ENCODE results near the gene FIZ1.
"Not testable (repeated sequence)": the region's sequence is repeated elsewhere in the genome, so short reads cannot be mapped to it uniquely, and the experiment has no call there.

FIZ1 gene

DNA sequence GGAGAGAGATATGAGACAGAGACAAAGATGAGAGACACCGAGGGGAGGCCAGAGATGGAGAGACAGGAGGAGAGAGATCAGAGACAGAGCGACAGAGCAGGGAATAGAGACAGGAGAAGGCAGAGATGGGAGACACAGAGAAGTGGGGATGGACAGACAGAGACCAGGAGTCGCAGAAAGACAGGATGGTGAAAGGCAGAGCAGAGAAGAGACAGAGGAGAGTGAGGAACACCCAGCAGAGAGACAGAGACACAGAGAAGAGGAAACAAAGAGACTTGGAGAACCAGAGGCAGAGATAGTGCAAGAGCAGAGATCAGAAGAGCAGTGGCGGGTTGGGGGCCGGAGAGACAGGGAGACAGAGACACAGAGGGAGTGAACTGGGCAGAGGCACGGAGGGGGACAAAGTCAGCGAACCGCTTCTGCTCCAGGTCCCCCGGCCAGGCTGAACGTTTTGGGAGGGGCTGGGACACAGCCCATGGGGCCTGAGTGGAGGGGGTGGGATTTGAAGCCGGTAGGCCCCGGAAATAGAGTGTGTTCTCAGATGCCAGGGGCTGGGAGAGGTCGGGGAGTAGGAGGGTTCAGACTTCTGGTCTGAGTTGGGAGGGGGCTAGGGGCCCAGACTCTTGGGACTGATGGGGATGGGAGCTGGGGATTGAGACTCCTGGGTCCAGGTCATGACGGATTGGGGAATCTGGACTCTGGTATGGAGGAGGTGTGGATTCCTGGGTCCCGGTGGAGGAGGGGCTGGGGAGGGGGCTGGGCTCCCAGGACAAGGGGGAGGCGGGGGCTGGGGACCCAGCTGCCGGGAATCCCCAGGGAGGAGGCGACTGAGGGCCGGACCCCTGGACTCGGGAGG is 19.3 kb downstream of the FIZ1 start:
- Histone ChIP-seq H3K9me3 (ENCODE audit: control insufficient read depth, insufficient read depth, low read depth, low read length) (no peaks in the 10 kb centered on the region), H3K36me3 (ENCODE audit: control insufficient read depth, insufficient read depth, low read length) (peaks cover 16% of the 10 kb centered on the region), H3K4me1 (ENCODE audit: control insufficient read depth, insufficient read depth, low read length) (no peaks in the 10 kb centered on the region), H3K27me3 (ENCODE audit: control insufficient read depth, insufficient read depth, low read length) (no peaks in the 10 kb centered on the region), H3K4me3 (ENCODE audit: low read depth, low read length) (peak overlapping the region; percentile 90), H3K9ac (ENCODE audit: low read length) (peak overlapping the region; percentile 79), H3K27ac (ENCODE audit: low read depth, low read length) (peak overlapping the region; percentile 88)

DNA sequence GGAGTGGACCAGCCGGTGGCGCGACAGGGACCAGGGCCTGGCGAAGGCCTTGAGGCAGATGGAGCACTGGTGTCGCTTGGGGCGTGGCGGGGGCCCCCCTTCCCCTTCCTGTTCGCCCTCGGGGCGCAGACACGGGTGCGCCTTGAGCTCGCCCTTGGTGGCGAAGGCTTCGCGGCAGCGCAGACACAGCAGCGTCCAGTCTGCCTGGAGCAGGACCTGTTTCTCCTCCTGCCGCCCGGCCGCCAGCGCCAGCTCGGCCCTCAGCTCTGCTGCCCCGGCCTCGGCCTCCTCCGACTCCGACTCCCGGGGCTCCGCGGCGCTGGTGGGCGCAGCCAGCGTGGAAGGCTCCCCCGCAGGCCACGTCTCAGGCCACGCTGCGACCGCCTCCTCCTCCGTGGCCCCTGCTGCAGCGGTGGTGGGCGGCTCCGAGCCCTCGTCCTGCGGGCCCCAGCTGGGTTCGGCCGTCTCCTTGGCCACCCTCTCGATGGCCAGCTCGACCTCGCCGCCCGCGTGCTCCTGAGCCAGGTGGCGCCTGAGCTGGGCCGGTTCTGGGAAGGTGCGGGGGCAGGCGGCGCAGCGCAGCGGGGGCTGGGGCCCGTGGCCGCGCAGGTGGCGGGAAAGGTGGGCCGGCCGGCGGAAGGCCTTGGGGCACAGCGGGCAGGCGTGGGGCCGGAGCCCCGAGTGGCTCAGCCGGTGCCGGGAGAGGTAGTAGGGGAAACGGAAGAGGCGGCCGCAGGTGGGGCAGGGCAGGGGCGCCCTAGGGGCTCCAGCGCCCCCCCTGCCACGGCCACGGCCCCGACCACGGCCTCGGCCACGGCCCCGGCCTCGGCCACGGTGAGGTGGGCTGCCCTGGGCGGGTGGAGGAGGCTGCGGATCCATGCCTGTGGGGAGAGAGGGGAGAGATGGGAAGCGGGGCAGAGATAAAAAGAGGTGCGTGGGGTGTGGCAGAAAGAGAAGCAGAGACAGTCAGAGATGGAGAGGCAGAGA is 20.3 kb downstream of the FIZ1 start:
- Histone ChIP-seq H3K27me3 (ENCODE audit: control insufficient read depth, insufficient read depth, low read length) (no peaks in the 10 kb centered on the region), H3K9ac (ENCODE audit: low read length) (no peak overlapping the region), H3K9me3 (ENCODE audit: control insufficient read depth, insufficient read depth, low read depth, low read length) (no peaks in the 10 kb centered on the region), H3K36me3 (ENCODE audit: control insufficient read depth, insufficient read depth, low read length) (peaks cover 16% of the 10 kb centered on the region), H3K27ac (ENCODE audit: low read depth, low read length) (no peak overlapping the region), H3K4me1 (ENCODE audit: control insufficient read depth, insufficient read depth, low read length) (no peaks in the 10 kb centered on the region), H3K4me3 (ENCODE audit: low read depth, low read length) (peak overlapping the region; percentile 90)

DNA sequence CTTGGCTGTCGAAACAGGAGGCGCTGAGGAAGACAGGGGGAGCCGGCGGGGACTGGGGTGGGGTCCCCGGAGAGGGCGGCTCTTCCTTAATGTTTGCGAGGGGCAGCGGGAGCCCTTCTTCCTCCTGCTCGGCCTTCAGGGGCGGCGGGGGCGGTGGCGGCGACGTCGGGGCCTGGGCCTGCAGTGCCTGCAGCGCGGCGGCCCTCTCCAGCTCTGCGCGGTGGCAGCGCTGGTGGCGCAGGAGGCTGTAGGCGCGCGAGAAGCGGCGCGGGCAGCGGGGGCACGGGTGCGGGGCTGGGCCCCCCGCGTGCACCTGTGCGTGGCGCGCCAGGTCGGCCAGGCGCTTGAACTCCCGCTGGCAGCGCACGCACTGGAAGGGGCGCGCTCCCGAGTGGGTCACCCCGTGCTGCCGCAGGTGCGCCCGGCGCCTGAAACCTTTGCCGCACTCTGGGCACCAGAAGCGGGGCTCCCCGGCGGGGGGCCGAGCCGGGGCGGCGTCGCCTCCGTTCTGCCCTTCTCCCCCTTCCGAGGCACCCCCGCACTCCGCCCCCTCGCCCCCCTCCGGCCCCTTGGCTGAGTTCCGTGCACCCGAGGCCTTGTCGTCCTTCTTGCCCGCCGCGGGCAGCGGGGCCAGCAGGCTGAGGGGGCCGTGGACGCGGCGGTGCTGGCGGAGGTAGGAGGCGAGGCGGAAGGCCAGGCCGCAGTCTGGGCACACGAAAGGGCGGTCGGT is 21.1 kb downstream of the FIZ1 start:
- no peaks in the 10 kb centered on the region for H3K4me1 ChIP-seq (ENCODE audit: control insufficient read depth, insufficient read depth, low read length)
- H3K36me3 ChIP-seq (ENCODE audit: control insufficient read depth, insufficient read depth, low read length), result peaks cover 16% of the 10 kb centered on the region
- H3K27ac ChIP-seq (ENCODE audit: low read depth, low read length), result no peak overlapping the region
- H3K9me3 ChIP-seq (ENCODE audit: control insufficient read depth, insufficient read depth, low read depth, low read length), result no peaks in the 10 kb centered on the region
- no peaks in the 10 kb centered on the region for H3K27me3 ChIP-seq (ENCODE audit: control insufficient read depth, insufficient read depth, low read length)
- no peak overlapping the region for H3K4me3 ChIP-seq (ENCODE audit: low read depth, low read length)
- H3K9ac ChIP-seq (ENCODE audit: low read length), result no peak overlapping the region

DNA sequence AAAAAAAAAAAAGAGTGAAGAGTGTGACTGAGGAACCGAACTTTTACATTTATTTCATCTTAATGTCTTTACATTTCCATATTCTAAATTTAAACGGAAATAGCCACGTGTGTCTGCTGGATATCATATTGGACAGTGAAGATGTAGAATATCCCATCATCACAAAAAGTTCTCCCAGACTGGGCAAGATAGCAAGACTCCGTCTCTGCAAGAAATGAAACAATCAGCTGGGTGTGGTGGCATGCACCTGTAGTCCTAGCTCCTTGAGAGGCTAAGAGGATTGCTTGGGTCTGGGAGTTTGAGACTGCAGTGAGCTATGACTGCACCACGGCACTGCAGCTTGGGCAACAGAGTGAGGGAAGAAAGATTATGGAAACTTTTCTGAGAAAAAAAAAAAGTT is 22.6 kb downstream of the FIZ1 start:
- H3K9ac ChIP-seq (ENCODE audit: low read length), result no peak overlapping the region
- H3K4me1 ChIP-seq (ENCODE audit: control insufficient read depth, insufficient read depth, low read length), result no peaks in the 10 kb centered on the region
- H3K36me3 ChIP-seq (ENCODE audit: control insufficient read depth, insufficient read depth, low read length), result peaks cover 16% of the 10 kb centered on the region
- no peak overlapping the region for H3K27ac ChIP-seq (ENCODE audit: low read depth, low read length)
- H3K9me3 ChIP-seq (ENCODE audit: control insufficient read depth, insufficient read depth, low read depth, low read length), result no peaks in the 10 kb centered on the region
- H3K27me3 ChIP-seq (ENCODE audit: control insufficient read depth, insufficient read depth, low read length), result no peaks in the 10 kb centered on the region
- H3K4me3 ChIP-seq (ENCODE audit: low read depth, low read length), result no peak overlapping the region

DNA sequence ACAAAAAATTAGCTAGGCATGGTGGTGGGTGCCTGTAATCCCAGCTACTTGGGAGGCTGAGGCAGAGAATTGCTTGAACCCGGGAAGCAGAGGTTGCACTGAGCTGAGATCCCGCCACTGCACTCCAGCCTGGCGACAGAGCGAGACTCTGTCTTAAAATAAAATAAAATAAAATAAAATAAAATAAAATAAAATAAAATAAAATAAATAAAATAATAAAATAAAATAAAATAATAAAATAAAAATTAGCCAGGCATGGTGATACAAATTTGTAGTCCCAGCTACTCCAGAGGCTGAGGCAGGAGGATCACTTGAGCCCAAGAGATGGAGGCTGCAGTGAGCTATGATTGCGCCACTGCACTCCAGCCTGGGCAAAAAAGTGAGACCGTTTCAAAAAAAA is 25.4 kb downstream of the FIZ1 start:
- H3K36me3 ChIP-seq (ENCODE audit: control insufficient read depth, insufficient read depth, low read length), result peaks cover 15% of the 10 kb centered on the region
- H3K9ac ChIP-seq (ENCODE audit: low read length); H3K27ac ChIP-seq (ENCODE audit: low read depth, low read length): not testable (repeated sequence)

DNA sequence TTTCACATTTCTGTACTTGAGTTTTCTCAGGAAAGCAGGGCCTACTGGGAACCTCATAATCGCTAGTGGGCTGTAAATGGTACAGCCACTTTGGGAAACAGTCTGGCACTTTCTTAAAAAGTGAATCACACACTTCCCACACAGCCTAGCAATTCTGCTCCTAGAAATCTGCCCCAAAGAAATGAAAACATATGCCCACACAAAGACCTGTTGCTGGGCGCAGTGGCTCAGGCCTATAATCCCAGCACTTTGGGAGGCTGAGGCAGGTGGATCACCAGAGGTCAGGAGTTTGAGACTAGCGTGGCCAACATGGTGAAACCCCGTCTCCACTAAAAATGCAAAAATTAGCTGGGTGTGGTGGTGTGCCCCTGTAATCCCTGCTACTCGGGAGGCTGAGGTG is 29.8 kb downstream of the FIZ1 start:
- not testable (repeated sequence) for H3K4me3 ChIP-seq (ENCODE audit: low read depth, low read length); H3K36me3 ChIP-seq (ENCODE audit: control insufficient read depth, insufficient read depth, low read length)

More for the DNA sequence above, 25.4 kb downstream of the FIZ1 start:
- not testable (repeated sequence) for H3K4me3 ChIP-seq (ENCODE audit: low read depth, low read length); H3K4me1 ChIP-seq (ENCODE audit: control insufficient read depth, insufficient read depth, low read length); H3K27me3 ChIP-seq (ENCODE audit: control insufficient read depth, insufficient read depth, low read length); H3K9me3 ChIP-seq (ENCODE audit: control insufficient read depth, insufficient read depth, low read depth, low read length)

DNA sequence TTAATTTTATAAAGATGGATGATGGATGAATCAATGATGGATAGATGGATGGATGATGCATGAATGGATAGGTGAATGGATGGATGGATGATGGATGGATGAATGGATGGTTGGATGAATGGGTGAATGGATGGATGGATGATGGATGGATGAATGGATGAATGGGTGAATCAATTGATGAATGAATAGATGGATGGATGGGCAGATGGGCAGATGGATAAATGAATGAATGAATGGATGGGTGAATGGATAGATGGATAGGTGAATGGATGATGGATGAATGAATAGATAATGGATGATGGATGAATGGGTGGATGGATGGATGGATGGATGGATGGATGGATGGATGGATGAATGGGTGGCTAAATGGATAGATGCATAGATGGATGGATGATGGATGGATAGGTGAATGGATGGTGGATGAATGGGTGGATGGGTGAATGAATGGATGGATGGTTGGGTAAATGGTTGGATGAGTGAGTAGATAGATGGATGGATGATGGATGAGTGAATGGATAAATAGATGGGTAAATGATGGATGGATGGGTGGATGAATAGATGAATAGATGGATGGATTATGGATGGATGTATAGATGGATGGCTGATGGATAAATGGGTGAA is 31.5 kb downstream of the FIZ1 start:
- no peaks in the 10 kb centered on the region for H3K9me3 ChIP-seq (ENCODE audit: control insufficient read depth, insufficient read depth, low read depth, low read length)
- H3K27me3 ChIP-seq (ENCODE audit: control insufficient read depth, insufficient read depth, low read length), result no peaks in the 10 kb centered on the region
- H3K9ac ChIP-seq (ENCODE audit: low read length), result no peak overlapping the region
- H3K4me1 ChIP-seq (ENCODE audit: control insufficient read depth, insufficient read depth, low read length), result no peaks in the 10 kb centered on the region
- no peak overlapping the region for H3K27ac ChIP-seq (ENCODE audit: low read depth, low read length)
- H3K4me3 ChIP-seq (ENCODE audit: low read depth, low read length), result no peak overlapping the region
- H3K36me3 ChIP-seq (ENCODE audit: control insufficient read depth, insufficient read depth, low read length), result no peaks in the 10 kb centered on the region

More for the DNA sequence above, 29.8 kb downstream of the FIZ1 start:
- H3K9me3 ChIP-seq (ENCODE audit: control insufficient read depth, insufficient read depth, low read depth, low read length); H3K27ac ChIP-seq (ENCODE audit: low read depth, low read length); H3K27me3 ChIP-seq (ENCODE audit: control insufficient read depth, insufficient read depth, low read length); H3K4me1 ChIP-seq (ENCODE audit: control insufficient read depth, insufficient read depth, low read length); H3K9ac ChIP-seq (ENCODE audit: low read length): not testable (repeated sequence)

DNA sequence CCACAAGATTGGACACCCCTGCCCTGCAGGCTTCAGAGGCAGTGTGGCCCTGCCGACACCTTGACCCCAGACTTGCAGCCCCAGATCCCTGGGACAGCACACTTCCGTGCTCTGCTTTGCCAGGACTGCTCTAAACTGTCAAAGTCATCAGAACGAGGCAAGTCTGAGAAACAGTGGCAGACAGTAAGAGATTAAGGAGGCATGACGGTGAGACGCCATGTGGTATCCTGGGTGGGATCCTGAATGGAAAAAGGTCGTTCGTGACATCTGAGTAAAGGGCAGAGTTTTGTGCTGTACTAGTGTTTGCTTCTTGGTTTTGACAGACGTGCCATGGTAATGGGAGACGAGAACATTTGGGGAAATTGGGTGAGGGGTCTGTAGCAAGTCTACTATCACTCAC is 32.5 kb downstream of the FIZ1 start:
- Histone ChIP-seq H3K9me3 (ENCODE audit: control insufficient read depth, insufficient read depth, low read depth, low read length) (no peaks in the 10 kb centered on the region), H3K27ac (ENCODE audit: low read depth, low read length) (no peak overlapping the region), H3K36me3 (ENCODE audit: control insufficient read depth, insufficient read depth, low read length) (no peaks in the 10 kb centered on the region), H3K4me1 (ENCODE audit: control insufficient read depth, insufficient read depth, low read length) (no peaks in the 10 kb centered on the region), H3K4me3 (ENCODE audit: low read depth, low read length) (no peak overlapping the region), H3K9ac (ENCODE audit: low read length) (no peak overlapping the region), H3K27me3 (ENCODE audit: control insufficient read depth, insufficient read depth, low read length) (no peaks in the 10 kb centered on the region)

DNA sequence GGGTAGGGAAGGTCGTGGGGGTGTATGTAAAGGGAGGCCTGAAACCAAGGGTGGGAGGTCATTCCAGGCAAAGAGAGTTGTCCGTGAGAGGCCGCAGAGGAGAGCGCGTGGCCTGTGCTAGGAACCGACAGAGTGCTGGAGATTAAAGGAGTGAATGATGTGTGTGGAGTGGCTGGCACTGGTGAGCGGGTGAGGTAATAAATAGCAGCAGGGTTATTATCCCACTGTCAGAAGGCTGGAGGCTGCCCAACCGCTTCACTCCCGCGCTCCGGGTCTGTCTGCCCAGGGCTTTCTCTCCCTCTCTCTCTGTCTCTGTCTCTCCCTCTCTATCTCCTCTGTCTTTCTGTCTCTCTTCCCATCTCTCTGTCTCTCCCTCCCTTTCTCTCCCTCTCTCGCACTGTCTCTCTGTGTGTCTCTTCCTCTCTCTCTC is 36.0 kb downstream of the FIZ1 start:
- H3K9me3 ChIP-seq (ENCODE audit: control insufficient read depth, insufficient read depth, low read depth, low read length), result no peaks in the 10 kb centered on the region
- no peaks in the 10 kb centered on the region for H3K36me3 ChIP-seq (ENCODE audit: control insufficient read depth, insufficient read depth, low read length)
- no peak overlapping the region for H3K9ac ChIP-seq (ENCODE audit: low read length)
- H3K27ac ChIP-seq (ENCODE audit: low read depth, low read length), result no peak overlapping the region
- no peaks in the 10 kb centered on the region for H3K27me3 ChIP-seq (ENCODE audit: control insufficient read depth, insufficient read depth, low read length)
- H3K4me3 ChIP-seq (ENCODE audit: low read depth, low read length), result no peak overlapping the region
- no peaks in the 10 kb centered on the region for H3K4me1 ChIP-seq (ENCODE audit: control insufficient read depth, insufficient read depth, low read length)

DNA sequence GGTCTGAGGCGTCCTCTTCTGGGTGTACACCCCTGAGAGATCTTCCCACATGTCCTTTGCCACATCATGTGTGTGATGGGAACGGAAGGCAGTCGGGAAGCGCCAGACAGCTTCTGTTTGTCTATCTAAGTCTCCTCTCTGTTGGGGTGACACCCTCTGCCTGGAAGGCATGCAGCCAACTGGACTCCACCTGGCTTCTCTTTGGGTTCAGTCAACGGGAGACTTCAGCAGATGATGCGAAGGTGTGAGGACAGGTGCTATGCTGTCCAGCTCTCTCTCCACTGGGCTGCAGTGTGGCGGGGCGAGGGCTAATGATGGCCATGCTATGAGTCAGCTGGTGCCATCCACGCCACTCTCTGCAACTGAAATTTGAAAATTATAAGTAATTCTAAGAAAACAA is 39.6 kb downstream of the FIZ1 start:
- no peak overlapping the region for H3K27ac ChIP-seq (ENCODE audit: low read depth, low read length)
- H3K9ac ChIP-seq (ENCODE audit: low read length), result no peak overlapping the region
- H3K4me3 ChIP-seq (ENCODE audit: low read depth, low read length), result no peak overlapping the region
- no peaks in the 10 kb centered on the region for H3K36me3 ChIP-seq (ENCODE audit: control insufficient read depth, insufficient read depth, low read length)
- no peaks in the 10 kb centered on the region for H3K9me3 ChIP-seq (ENCODE audit: control insufficient read depth, insufficient read depth, low read depth, low read length)
- H3K4me1 ChIP-seq (ENCODE audit: control insufficient read depth, insufficient read depth, low read length), result no peaks in the 10 kb centered on the region
- no peaks in the 10 kb centered on the region for H3K27me3 ChIP-seq (ENCODE audit: control insufficient read depth, insufficient read depth, low read length)
